Peyer's patch (tissue), 4 donors: ENCODE results near the gene MYOZ3.

Experiments used
- POLR2A ChIP-seq, 2 donors: fragments of 450-650 bp; IDR thresholded peaks; one replicate each; pipeline ENCODE4 v1.5.1; 2017; ENCODE audit warnings: antibody characterized with exemption in 2 of 2, mild to moderate bottlenecking in 2 of 2, moderate library complexity in 2 of 2
- TF ChIP-seq, protein P1 (sequence below), 6 experiments: fragments of 450-650 bp in 4 of 6; fragments of 200-600 bp in 2 of 6; sonication (generic) in 1 of 6; IDR thresholded peaks; one replicate each; pipeline ENCODE4 v1.5.1; 2017 to 2019; ENCODE audit warnings: antibody characterized with exemption in 6 of 6, mild to moderate bottlenecking in 3 of 6, moderate library complexity in 1 of 6

DNA sequence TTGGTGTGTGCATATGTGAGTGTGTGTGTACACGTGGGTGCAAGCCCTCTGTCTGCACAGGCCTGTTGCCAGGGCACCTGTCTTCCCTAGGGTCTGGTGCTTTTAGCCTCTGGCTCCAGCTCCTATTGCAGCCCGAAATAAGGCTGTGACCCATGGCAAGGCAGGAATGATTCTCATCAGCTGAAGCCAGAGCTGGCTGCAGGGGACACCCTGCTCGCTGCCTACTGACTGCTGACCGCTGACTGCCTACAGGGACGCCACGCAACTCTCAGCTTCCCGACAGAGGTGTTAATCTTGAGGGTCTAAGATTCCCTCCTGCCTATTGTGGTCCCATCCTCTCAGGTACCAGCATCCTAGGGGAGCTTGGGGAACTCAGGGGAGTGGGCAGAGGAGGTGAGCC, at the start of gene MYOZ3:
- TF ChIP-seq, protein P1, sequence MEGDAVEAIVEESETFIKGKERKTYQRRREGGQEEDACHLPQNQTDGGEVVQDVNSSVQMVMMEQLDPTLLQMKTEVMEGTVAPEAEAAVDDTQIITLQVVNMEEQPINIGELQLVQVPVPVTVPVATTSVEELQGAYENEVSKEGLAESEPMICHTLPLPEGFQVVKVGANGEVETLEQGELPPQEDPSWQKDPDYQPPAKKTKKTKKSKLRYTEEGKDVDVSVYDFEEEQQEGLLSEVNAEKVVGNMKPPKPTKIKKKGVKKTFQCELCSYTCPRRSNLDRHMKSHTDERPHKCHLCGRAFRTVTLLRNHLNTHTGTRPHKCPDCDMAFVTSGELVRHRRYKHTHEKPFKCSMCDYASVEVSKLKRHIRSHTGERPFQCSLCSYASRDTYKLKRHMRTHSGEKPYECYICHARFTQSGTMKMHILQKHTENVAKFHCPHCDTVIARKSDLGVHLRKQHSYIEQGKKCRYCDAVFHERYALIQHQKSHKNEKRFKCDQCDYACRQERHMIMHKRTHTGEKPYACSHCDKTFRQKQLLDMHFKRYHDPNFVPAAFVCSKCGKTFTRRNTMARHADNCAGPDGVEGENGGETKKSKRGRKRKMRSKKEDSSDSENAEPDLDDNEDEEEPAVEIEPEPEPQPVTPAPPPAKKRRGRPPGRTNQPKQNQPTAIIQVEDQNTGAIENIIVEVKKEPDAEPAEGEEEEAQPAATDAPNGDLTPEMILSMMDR (IDR thresholded peaks at IDR 0.05), result no peak
- TF ChIP-seq POLR2A (IDR thresholded peaks at IDR 0.05), result no peak
